ENCODE data around the gene NOLC1. TPM values are rescaled to one million over a fixed set of nuclear protein-coding genes. Genes with fewer than 3 reads are reported as not detected.

NOLC1 gene
- total RNA-seq, 1 experiment from 2014 or later = 165 TPM

DNA sequence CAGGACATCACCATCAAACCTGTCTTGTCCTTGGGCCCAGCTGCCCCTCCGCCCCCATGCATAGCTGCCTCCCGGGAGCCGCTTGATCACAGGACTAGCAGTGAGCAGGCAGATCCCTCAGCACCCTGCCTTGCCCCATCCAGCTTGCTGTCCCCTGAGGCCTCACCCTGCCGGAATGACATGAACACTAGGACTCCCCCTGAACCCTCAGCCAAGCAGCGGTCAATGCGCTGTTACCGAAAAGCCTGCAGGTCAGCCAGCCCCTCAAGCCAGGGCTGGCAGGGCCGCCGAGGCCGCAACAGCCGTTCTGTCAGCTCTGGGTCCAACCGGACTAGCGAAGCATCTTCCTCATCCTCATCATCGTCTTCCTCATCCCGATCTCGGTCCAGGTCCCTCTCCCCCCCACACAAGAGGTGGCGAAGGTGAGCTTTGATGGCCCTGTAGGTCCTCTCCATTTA lies 5.2 kb upstream of the NOLC1 start:
- Mint-ChIP-seq H3K27ac (no peak overlapping the region), H3K4me1 (peaks cover 13% of the 10 kb centered on the region), H3K9me3 (no peaks in the 10 kb centered on the region), H3K36me3 (peaks cover 74% of the 10 kb centered on the region), H3K4me3 (no peak overlapping the region), H3K27me3 (ENCODE audit: low read depth) (no peaks in the 10 kb centered on the region)
- DNase-seq (ENCODE audit: low spot score) = no peak
- POLR2A ChIA-PET = no interaction called here
- ATAC-seq = no peak
- TF ChIP-seq ZBTB21 (CRISPR knock-in tag; IDR thresholded peaks at IDR 0.05; ENCODE audit: borderline replicate concordance) (no peak), AR (CRISPR knock-in tag; IDR thresholded peaks at IDR 0.05) (no peak), TEAD1 (CRISPR knock-in tag; IDR thresholded peaks at IDR 0.05) (no peak), NR3C1 (CRISPR knock-in tag; conservative IDR thresholded peaks at IDR 0.05; ENCODE audit: low read depth) (no peak), JAZF1 (CRISPR knock-in tag; IDR thresholded peaks at IDR 0.05) (no peak), NFE2L1 (CRISPR knock-in tag; IDR thresholded peaks at IDR 0.05) (no peak), ZNF396 (CRISPR knock-in tag; IDR thresholded peaks at IDR 0.05; ENCODE audit: borderline replicate concordance) (no peak), GTF2I (CRISPR knock-in tag; conservative IDR thresholded peaks at IDR 0.05) (no peak), SMAD3 (CRISPR knock-in tag; IDR thresholded peaks at IDR 0.05; ENCODE audit: borderline replicate concordance) (no peak), ZNF138 (CRISPR knock-in tag; conservative IDR thresholded peaks at IDR 0.05) (no peak)
- TF ChIP-seq, protein P1, sequence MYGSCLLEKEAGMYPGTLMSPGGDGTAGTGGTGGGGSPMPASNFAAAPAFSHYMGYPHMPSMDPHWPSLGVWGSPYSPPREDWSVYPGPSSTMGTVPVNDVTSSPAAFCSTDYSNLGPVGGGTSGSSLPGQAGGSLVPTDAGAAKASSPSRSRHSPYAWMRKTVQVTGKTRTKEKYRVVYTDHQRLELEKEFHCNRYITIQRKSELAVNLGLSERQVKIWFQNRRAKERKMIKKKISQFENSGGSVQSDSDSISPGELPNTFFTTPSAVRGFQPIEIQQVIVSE (CRISPR knock-in tag; IDR thresholded peaks at IDR 0.05; ENCODE audit: borderline replicate concordance) = no peak
- CTCF ChIA-PET = interaction anchor here (0.9 kb wide), 1 partner anchor 25 kb away, joined by 3 read pairs; no protein-coding TSS in a partner anchor

DNA sequence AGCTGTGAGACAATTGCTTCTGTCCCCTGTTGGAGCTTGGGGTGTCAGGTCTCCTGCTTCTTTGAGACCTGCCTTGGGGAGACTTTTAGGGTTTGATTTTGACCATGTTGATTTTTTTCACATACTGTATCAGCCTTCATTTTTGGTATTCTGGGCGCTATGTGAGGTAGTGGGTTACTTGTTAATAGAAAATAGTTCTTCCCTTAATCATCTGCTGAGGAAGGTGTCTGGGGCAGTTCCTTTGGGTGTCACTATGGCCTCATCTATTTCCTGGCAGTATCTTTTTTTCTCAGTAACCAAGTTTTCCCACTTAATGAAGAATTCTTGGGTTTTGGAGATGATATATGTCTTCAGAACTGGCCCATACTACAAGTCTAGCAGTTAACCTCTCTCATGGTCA lies 4.6 kb upstream of the NOLC1 start:
- ChIA-PET POLR2A (no interaction called here), CTCF (interaction anchor here (0.9 to 1.4 kb wide), 2 partner anchors 10 to 26 kb away, joined by 3 read pairs; no protein-coding TSS in a partner anchor)
- peaks cover 73% of the 10 kb centered on the region for H3K36me3 Mint-ChIP-seq

DNA sequence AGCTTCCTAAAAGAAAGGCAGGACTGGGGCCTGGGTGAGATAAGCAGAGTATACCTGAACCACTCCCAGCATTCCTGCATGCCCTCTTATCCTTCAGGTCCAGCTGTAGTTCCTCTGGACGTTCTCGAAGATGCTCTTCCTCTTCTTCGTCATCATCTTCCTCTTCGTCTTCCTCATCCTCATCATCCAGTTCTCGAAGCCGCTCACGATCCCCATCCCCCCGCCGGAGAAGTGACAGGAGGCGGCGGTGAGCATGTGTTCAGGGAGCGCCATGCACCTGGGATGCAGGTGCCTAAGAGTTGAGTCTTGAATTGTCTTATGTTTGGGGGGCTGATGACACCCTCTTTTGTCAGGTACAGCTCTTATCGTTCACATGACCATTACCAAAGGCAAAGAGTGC lies 3.9 kb upstream of the NOLC1 start:
- CTCF ChIA-PET = interaction anchor here (1.4 kb wide), 1 partner anchor 10 kb away, joined by 3 read pairs; no protein-coding TSS in a partner anchor
- POLR2A ChIA-PET = interaction anchor here (1.2 kb wide), 1 partner anchor 16 kb away, joined by 3 read pairs; the partner anchor contains the start of gene PPRC1
- H3K9me3 Mint-ChIP-seq = no peaks in the 10 kb centered on the region
- H3K4me1 Mint-ChIP-seq = peaks cover 16% of the 10 kb centered on the region
- H3K4me3 Mint-ChIP-seq = no peak overlapping the region
- no peaks in the 10 kb centered on the region for H3K27me3 Mint-ChIP-seq (ENCODE audit: low read depth)
- ATAC-seq (no peak), DNase-seq (ENCODE audit: low spot score) (no peak)
- peaks cover 71% of the 10 kb centered on the region for H3K36me3 Mint-ChIP-seq
- H3K27ac Mint-ChIP-seq = peak overlapping the region; percentile 30; the same call in 1 of the 2 replicates
- no peak for TF ChIP-seq PRDM15 (CRISPR knock-in tag; IDR thresholded peaks at IDR 0.05)
- TF ChIP-seq GTF2I (CRISPR knock-in tag; conservative IDR thresholded peaks at IDR 0.05) = no peak
- no peak for TF ChIP-seq RORB (CRISPR knock-in tag; IDR thresholded peaks at IDR 0.05)
- no peak for TF ChIP-seq MXD4 (CRISPR knock-in tag; IDR thresholded peaks at IDR 0.05; ENCODE audit: borderline replicate concordance)
- TF ChIP-seq, protein P2, sequence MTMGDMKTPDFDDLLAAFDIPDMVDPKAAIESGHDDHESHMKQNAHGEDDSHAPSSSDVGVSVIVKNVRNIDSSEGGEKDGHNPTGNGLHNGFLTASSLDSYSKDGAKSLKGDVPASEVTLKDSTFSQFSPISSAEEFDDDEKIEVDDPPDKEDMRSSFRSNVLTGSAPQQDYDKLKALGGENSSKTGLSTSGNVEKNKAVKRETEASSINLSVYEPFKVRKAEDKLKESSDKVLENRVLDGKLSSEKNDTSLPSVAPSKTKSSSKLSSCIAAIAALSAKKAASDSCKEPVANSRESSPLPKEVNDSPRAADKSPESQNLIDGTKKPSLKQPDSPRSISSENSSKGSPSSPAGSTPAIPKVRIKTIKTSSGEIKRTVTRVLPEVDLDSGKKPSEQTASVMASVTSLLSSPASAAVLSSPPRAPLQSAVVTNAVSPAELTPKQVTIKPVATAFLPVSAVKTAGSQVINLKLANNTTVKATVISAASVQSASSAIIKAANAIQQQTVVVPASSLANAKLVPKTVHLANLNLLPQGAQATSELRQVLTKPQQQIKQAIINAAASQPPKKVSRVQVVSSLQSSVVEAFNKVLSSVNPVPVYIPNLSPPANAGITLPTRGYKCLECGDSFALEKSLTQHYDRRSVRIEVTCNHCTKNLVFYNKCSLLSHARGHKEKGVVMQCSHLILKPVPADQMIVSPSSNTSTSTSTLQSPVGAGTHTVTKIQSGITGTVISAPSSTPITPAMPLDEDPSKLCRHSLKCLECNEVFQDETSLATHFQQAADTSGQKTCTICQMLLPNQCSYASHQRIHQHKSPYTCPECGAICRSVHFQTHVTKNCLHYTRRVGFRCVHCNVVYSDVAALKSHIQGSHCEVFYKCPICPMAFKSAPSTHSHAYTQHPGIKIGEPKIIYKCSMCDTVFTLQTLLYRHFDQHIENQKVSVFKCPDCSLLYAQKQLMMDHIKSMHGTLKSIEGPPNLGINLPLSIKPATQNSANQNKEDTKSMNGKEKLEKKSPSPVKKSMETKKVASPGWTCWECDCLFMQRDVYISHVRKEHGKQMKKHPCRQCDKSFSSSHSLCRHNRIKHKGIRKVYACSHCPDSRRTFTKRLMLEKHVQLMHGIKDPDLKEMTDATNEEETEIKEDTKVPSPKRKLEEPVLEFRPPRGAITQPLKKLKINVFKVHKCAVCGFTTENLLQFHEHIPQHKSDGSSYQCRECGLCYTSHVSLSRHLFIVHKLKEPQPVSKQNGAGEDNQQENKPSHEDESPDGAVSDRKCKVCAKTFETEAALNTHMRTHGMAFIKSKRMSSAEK (CRISPR knock-in tag; IDR thresholded peaks at IDR 0.05; ENCODE audit: borderline replicate concordance) = no peak
- TF ChIP-seq, protein P3, sequence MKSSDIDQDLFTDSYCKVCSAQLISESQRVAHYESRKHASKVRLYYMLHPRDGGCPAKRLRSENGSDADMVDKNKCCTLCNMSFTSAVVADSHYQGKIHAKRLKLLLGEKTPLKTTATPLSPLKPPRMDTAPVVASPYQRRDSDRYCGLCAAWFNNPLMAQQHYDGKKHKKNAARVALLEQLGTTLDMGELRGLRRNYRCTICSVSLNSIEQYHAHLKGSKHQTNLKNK (CRISPR knock-in tag; IDR thresholded peaks at IDR 0.05) = no peak
- TF ChIP-seq, protein P1 (CRISPR knock-in tag; IDR thresholded peaks at IDR 0.05; ENCODE audit: borderline replicate concordance) = no peak

More for the DNA sequence above, 4.6 kb upstream of the NOLC1 start:
- Mint-ChIP-seq H3K4me1 (peaks cover 13% of the 10 kb centered on the region), H3K27ac (no peak overlapping the region), H3K27me3 (ENCODE audit: low read depth) (no peaks in the 10 kb centered on the region), H3K4me3 (no peak overlapping the region), H3K9me3 (no peaks in the 10 kb centered on the region)
- ATAC-seq = no peak
- TF ChIP-seq NR1H2 (CRISPR knock-in tag; IDR thresholded peaks at IDR 0.05) (no peak), ZNF263 (CRISPR knock-in tag; IDR thresholded peaks at IDR 0.05; ENCODE audit: low read depth) (no peak), IRF2 (CRISPR knock-in tag; IDR thresholded peaks at IDR 0.05; ENCODE audit: borderline replicate concordance, low read depth) (no peak), NR3C1 (CRISPR knock-in tag; conservative IDR thresholded peaks at IDR 0.05; ENCODE audit: low read depth) (no peak)
- TF ChIP-seq, protein P3 (CRISPR knock-in tag; IDR thresholded peaks at IDR 0.05) = no peak
- DNase-seq (ENCODE audit: low spot score) = no peak
